PFSK-1 (cell line): ENCODE measurements around the gene LIN9. TPM values are rescaled to one million over a fixed set of nuclear protein-coding genes. Genes with fewer than 3 reads are reported as not detected.

Experiments
- FOXP2 ChIP-seq: optimal IDR thresholded peaks from 2 replicates; pipeline ENCODE3; 2011; ENCODE audit warnings: borderline replicate concordance, control low read depth, inconsistent platforms; ENCODE audit not compliant: insufficient read depth; ENCODE audit errors: extremely low read length, extremely low read depth
- POLR2AphosphoS5 ChIP-seq: IDR thresholded peaks from 2 replicates; pipeline ENCODE4 v1.6.1; 2012; ENCODE audit warnings: low read depth, mild to moderate bottlenecking, control low read depth, low read length, moderate library complexity
- SIN3A ChIP-seq: IDR thresholded peaks from 2 replicates; pipeline ENCODE4 v1.6.1; 2012; ENCODE audit warnings: mild to moderate bottlenecking, low read length, moderate library complexity, borderline replicate concordance; ENCODE audit not compliant: insufficient read depth
- TAF1 ChIP-seq: IDR thresholded peaks from 2 replicates; pipeline ENCODE4 v1.6.1; 2012; ENCODE audit warnings: low read length, control low read depth, borderline replicate concordance; ENCODE audit not compliant: insufficient read depth
- polyA plus RNA-seq: library from polyadenylated mRNA; unstranded; fragments of >200 nt; gene quantifications from one replicate; pipeline ENCODE4 v1.2.1, GENCODE V29; 2012; ENCODE audit warnings: low read depth, missing spikeins; ENCODE audit not compliant: insufficient read length
- TF ChIP-seq, protein P1 (sequence below), 2 experiments: IDR thresholded peaks; 2 replicates each; pipeline versions ENCODE4 v1.6.1 to v1.8.0; 2011 to 2012; ENCODE audit warnings: low read depth in 2 of 2, low read length in 2 of 2, control low read depth in 1 of 2, inconsistent platforms in 1 of 2, mild to moderate bottlenecking in 1 of 2, moderate library complexity in 1 of 2; ENCODE audit not compliant: insufficient read depth in 1 of 2

The LIN9 gene, protein sequence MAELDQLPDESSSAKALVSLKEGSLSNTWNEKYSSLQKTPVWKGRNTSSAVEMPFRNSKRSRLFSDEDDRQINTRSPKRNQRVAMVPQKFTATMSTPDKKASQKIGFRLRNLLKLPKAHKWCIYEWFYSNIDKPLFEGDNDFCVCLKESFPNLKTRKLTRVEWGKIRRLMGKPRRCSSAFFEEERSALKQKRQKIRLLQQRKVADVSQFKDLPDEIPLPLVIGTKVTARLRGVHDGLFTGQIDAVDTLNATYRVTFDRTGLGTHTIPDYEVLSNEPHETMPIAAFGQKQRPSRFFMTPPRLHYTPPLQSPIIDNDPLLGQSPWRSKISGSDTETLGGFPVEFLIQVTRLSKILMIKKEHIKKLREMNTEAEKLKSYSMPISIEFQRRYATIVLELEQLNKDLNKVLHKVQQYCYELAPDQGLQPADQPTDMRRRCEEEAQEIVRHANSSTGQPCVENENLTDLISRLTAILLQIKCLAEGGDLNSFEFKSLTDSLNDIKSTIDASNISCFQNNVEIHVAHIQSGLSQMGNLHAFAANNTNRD
- polyA plus RNA-seq, result 4.4 TPM

- TF ChIP-seq TAF1 (peak; percentile 97), POLR2AphosphoS5 (peak; percentile 62), FOXP2 (no peak), SIN3A (no peak; the same call in 1 of the 2 replicates)
- TF ChIP-seq, protein P1, sequence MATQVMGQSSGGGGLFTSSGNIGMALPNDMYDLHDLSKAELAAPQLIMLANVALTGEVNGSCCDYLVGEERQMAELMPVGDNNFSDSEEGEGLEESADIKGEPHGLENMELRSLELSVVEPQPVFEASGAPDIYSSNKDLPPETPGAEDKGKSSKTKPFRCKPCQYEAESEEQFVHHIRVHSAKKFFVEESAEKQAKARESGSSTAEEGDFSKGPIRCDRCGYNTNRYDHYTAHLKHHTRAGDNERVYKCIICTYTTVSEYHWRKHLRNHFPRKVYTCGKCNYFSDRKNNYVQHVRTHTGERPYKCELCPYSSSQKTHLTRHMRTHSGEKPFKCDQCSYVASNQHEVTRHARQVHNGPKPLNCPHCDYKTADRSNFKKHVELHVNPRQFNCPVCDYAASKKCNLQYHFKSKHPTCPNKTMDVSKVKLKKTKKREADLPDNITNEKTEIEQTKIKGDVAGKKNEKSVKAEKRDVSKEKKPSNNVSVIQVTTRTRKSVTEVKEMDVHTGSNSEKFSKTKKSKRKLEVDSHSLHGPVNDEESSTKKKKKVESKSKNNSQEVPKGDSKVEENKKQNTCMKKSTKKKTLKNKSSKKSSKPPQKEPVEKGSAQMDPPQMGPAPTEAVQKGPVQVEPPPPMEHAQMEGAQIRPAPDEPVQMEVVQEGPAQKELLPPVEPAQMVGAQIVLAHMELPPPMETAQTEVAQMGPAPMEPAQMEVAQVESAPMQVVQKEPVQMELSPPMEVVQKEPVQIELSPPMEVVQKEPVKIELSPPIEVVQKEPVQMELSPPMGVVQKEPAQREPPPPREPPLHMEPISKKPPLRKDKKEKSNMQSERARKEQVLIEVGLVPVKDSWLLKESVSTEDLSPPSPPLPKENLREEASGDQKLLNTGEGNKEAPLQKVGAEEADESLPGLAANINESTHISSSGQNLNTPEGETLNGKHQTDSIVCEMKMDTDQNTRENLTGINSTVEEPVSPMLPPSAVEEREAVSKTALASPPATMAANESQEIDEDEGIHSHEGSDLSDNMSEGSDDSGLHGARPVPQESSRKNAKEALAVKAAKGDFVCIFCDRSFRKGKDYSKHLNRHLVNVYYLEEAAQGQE (IDR thresholded peaks at IDR 0.05; ENCODE audit: insufficient read depth in 1 of 2, low read depth in 2 of 2, low read length in 2 of 2), result peak in 1 of 2 experiments; percentile 47; a peak in 2 of 4 replicates
Measured at GRCh38 chr1:226308723-226309397, at the start of gene LIN9. LIN9 (minus strand) TSS chr1:226309164; CDS start chr1:226309139, 25 bp downstream.

GRCh38 chr1:226357416-226357815 is 48.5 kb upstream of the LIN9 start:
- TF ChIP-seq TAF1 (no peak), FOXP2 (no peak), SIN3A (no peak), POLR2AphosphoS5 (no peak)
- TF ChIP-seq, protein P1 (IDR thresholded peaks at IDR 0.05; ENCODE audit: insufficient read depth in 1 of 2, low read depth in 2 of 2, low read length in 2 of 2), result no peak

GRCh38 chr1:226355669-226356551 is 46.9 kb upstream of the LIN9 start:
- TF ChIP-seq TAF1, result no peak
- no peak for TF ChIP-seq FOXP2
- TF ChIP-seq POLR2AphosphoS5, result no peak
- TF ChIP-seq, protein P1 (IDR thresholded peaks at IDR 0.05; ENCODE audit: insufficient read depth in 1 of 2, low read depth in 2 of 2, low read length in 2 of 2), result no peak
- no peak for TF ChIP-seq SIN3A

DNA sequence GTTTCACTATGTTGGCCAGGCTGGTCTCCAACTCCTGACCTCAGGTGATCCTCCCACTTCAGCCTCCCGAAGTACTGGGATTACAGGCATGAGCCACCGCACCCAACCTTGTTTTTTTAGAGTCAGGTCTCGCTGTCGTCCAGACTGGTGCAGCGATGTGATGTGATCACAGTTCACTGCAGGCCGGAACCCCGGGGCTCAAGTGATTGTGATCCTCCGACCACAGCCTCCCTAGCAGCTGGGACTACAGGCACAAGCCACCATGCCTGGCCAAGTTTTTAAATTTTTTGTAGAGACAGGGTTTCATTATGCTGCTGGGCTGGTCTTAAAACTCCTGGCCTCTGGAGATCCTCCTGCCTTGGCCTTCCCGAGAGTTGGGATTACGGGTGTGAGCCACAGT is 46.1 kb upstream of the LIN9 start:
- TF ChIP-seq POLR2AphosphoS5 (0 out of 2 replicates have a peak, but pooled peaks have one; percentile 12), TAF1 (no peak)
- TF ChIP-seq, protein P1 (IDR thresholded peaks at IDR 0.05; ENCODE audit: insufficient read depth in 1 of 2, low read depth in 2 of 2, low read length in 2 of 2), result no peak
